ENCODE results near the gene KDF1. TPM values are rescaled to one million over a fixed set of nuclear protein-coding genes. Genes with fewer than 3 reads are reported as not detected.

KDF1 gene
- total and polyA plus RNA-seq, 4 donors: 1.0 to 4.6 (median 1.8) TPM

GRCh38 chr1:26909951-26910342, 50.3 kb downstream of the KDF1 start:
- peaks cover 3 to 37% (median 19%) of the 10 kb centered on the region in 4 donors for H3K4me1 ChIP-seq (ENCODE audit: control insufficient read depth in 4 of 4, insufficient read depth in 4 of 4, low read length in 3 of 4)
- 41% methylated on average over 3 of the region's 3 CpGs for WGBS
- TF ChIP-seq RAD21 (IDR thresholded peaks at IDR 0.05): no peak
- no peak for TF ChIP-seq TAF1 (conservative IDR thresholded peaks at IDR 0.05)
- TF ChIP-seq ATF3 (IDR thresholded peaks at IDR 0.05): no peak
- no peak for TF ChIP-seq FOXA1 (IDR thresholded peaks at IDR 0.05)
- no peak for TF ChIP-seq MAX (IDR thresholded peaks at IDR 0.05)
- TF ChIP-seq RXRA (IDR thresholded peaks at IDR 0.05): no peak
- no peak for TF ChIP-seq JUND (IDR thresholded peaks at IDR 0.05)
- no peak for TF ChIP-seq ZBTB33 (IDR thresholded peaks at IDR 0.05)
- no peak for TF ChIP-seq CTCF (IDR thresholded peaks at IDR 0.05; ENCODE audit: low read depth, low read length, missing input control)
- H3K36me3 ChIP-seq (ENCODE audit: control insufficient read depth in 4 of 4, insufficient read depth in 3 of 4, low read depth in 1 of 4, low read length in 3 of 4): peaks cover 0 to 6% (median under 1%) of the 10 kb centered on the region in 4 donors
- H3K9ac ChIP-seq (ENCODE audit: low read depth in 1 of 2, low read length in 2 of 2): no peak overlapping the region
- no peak overlapping the region for H3K4me3 ChIP-seq (ENCODE audit: low read depth in 1 of 3, low read length in 3 of 3)
- DNase-seq (ENCODE audit: low spot score): no peak
- no peaks in the 10 kb centered on the region for H3K9me3 ChIP-seq (ENCODE audit: control insufficient read depth in 4 of 4, low read length in 3 of 4)
- H3K27ac ChIP-seq (ENCODE audit: low read depth in 1 of 2, low read length in 2 of 2): peak overlapping the region; percentile 97 to 99
- H3K27me3 ChIP-seq (ENCODE audit: control insufficient read depth in 4 of 4, insufficient read depth in 4 of 4, low read length in 3 of 4): no peaks in the 10 kb centered on the region

- peak in 1 of 2 donors; percentile 84 for TF ChIP-seq JUND (IDR thresholded peaks at IDR 0.05)
- TF ChIP-seq SP1 (IDR thresholded peaks at IDR 0.05): no peak
- TF ChIP-seq RXRA (IDR thresholded peaks at IDR 0.05): peak in 1 of 2 donors; percentile 38
- no peak for TF ChIP-seq TAF1 (conservative IDR thresholded peaks at IDR 0.05)
- peak in 1 of 2 donors; percentile 42 for TF ChIP-seq HNF4A (conservative IDR thresholded peaks at IDR 0.05)
- peak; percentile 34 for TF ChIP-seq ZBTB33 (IDR thresholded peaks at IDR 0.05)
- TF ChIP-seq REST (IDR thresholded peaks at IDR 0.05): no peak
- DNase-seq (ENCODE audit: low spot score): no peak
- 62% methylated on average over 6 of the region's 6 CpGs for WGBS
- Histone ChIP-seq H3K9ac (ENCODE audit: low read depth in 1 of 2, low read length in 2 of 2) (no peak overlapping the region), H3K9me3 (ENCODE audit: control insufficient read depth in 4 of 4, low read length in 3 of 4) (no peaks in the 10 kb centered on the region), H3K4me1 (ENCODE audit: control insufficient read depth in 4 of 4, insufficient read depth in 4 of 4, low read length in 3 of 4) (peaks cover 3 to 30% (median 16%) of the 10 kb centered on the region in 4 donors), H3K36me3 (ENCODE audit: control insufficient read depth in 4 of 4, insufficient read depth in 3 of 4, low read depth in 1 of 4, low read length in 3 of 4) (peaks cover 0 to 6% (median under 1%) of the 10 kb centered on the region in 4 donors), H3K27ac (ENCODE audit: low read depth in 1 of 2, low read length in 2 of 2) (peak overlapping the region; percentile 47 to 52), H3K27me3 (ENCODE audit: control insufficient read depth in 4 of 4, insufficient read depth in 4 of 4, low read length in 3 of 4) (no peaks in the 10 kb centered on the region), H3K4me3 (ENCODE audit: low read depth in 1 of 3, low read length in 3 of 3) (no peak overlapping the region)
Observed at GRCh38 chr1:26907071-26907917, 53.0 kb downstream of the KDF1 start.
